HCT116 (cell line): ENCODE data around the gene SRP68. TPM values are rescaled to one million over a fixed set of nuclear protein-coding genes. Genes with fewer than 3 reads are reported as not detected.
"Not testable (repeated sequence)": the region's sequence is repeated elsewhere in the genome, so short reads cannot be mapped to it uniquely, and the experiment has no call there.

Experiments
- ATAC-seq: fragments of 200-7000 bp; cut with Tn5 transposase; 2 replicates; pipeline ENCODE4 v1.9.1; 2020; ENCODE audit warnings: mild to moderate bottlenecking, moderate library complexity
- BruUV-seq: library from RNA; stranded (reverse); fragments of 400-500 nt; replicated peaks from 2 replicates; lab custom pipeline; 2021; lab: Mats Ljungman, UMichigan
- CTCF ChIA-PET: fragments of 300-600 bp; sonication (Branson Sonifier 250); formaldehyde crosslinking; loops from one replicate; lab custom pipeline; 2021; ENCODE audit warnings: antibody characterized with exemption; lab: Charles Lee
- POLR2A ChIA-PET: fragments of 300-600, 350-600 bp; sonication (Branson Sonifier 250); formaldehyde crosslinking; loops from one replicate; lab custom pipeline; 2021; ENCODE audit warnings: antibody characterized with exemption; lab: Charles Lee
- RAD21 ChIA-PET, 2 experiments: fragments of 300-600 bp; sonication (Branson Sonifier 250); formaldehyde crosslinking; loops; one replicate each; lab custom pipeline; 2023; ENCODE audit warnings: low total read pairs in 2 of 2; ENCODE audit not compliant: uncharacterized antibody in 2 of 2, unreplicated experiment in 2 of 2, low non-redundant PET in 1 of 2; lab: Charles Lee
- DNase-seq: peaks from one replicate; pipeline ENCODE4 v3.0.0-alpha.2; 2010; ENCODE audit warnings: low read depth, low spot score
- H2AFZ ChIP-seq: fragments of 200-600 bp; shearing (Covaris generic), sonication (generic); 2 replicates; pipeline ENCODE4 v1.6.1; 2017; ENCODE audit warnings: low read depth, mixed run types, mixed read lengths, antibody characterized with exemption, low read length; ENCODE audit not compliant: poor library complexity, severe bottlenecking
- H3K27ac ChIP-seq: 2 replicates; pipeline ENCODE4 v1.5.1; 2012; ENCODE audit warnings: low read depth, low read length
- H3K27me3 ChIP-seq: fragments of 200-600 bp; sonication (generic); 2 replicates; pipeline ENCODE4 v1.6.1; 2016; ENCODE audit warnings: mixed run types, low read length, mixed read lengths; ENCODE audit not compliant: insufficient read depth
- H3K36me3 ChIP-seq, 2 experiments: fragments of 200-500 bp in 1 of 2; fragments of 200-600 bp in 1 of 2; sonication (Bioruptor generic) in 1 of 2; sonication (generic) in 1 of 2; 2 replicates each; pipeline versions ENCODE4 v1.5.1 to v1.6.1; 2014 to 2016; ENCODE audit warnings: low read length in 2 of 2, inconsistent platforms in 1 of 2, mixed read lengths in 1 of 2, mixed run types in 1 of 2; ENCODE audit not compliant: insufficient read depth in 2 of 2, control insufficient read depth in 1 of 2
- H3K4me1 ChIP-seq, 2 experiments: fragments of 200-600 bp in 1 of 2; sonication (generic) in 1 of 2; 2 replicates each; pipeline versions ENCODE4 v1.5.1 to v1.6.1; 2012 to 2017; ENCODE audit warnings: low read length in 2 of 2, inconsistent platforms in 1 of 2, mild to moderate bottlenecking in 1 of 2, mixed read lengths in 1 of 2, mixed run types in 1 of 2, moderate library complexity in 1 of 2; ENCODE audit not compliant: insufficient read depth in 2 of 2, control insufficient read depth in 1 of 2
- H3K4me2 ChIP-seq: fragments of 200-600 bp; sonication (generic); 2 replicates; pipeline ENCODE4 v1.6.1; 2017; ENCODE audit warnings: mixed run types, low read length, mixed read lengths
- H3K4me3 ChIP-seq, 2 experiments: fragments of 200-600 bp in 1 of 2; sonication (generic) in 1 of 2; replicated peaks in 1 of 2; 2 replicates each; pipeline ENCODE4 v1.5.1; 2011 to 2016; ENCODE audit warnings: low read length in 2 of 2, control low read depth in 1 of 2, low read depth in 1 of 2, mild to moderate bottlenecking in 1 of 2, mixed read lengths in 1 of 2, mixed run types in 1 of 2
- H3K79me2 ChIP-seq: fragments of 200-600 bp; sonication (generic); 2 replicates; pipeline ENCODE4 v1.6.1; 2017; ENCODE audit warnings: mild to moderate bottlenecking, mixed run types, low read length, moderate library complexity, mixed read lengths; ENCODE audit not compliant: insufficient read depth
- H3K9ac ChIP-seq: fragments of 200-600 bp; sonication (generic); 2 replicates; pipeline ENCODE4 v1.6.1; 2016; ENCODE audit warnings: low read length, mixed read lengths
- H3K9me2 ChIP-seq: fragments of 200-600 bp; sonication (generic), shearing (Covaris generic); 2 replicates; pipeline ENCODE4 v1.6.1; 2017; ENCODE audit warnings: mixed run types, mild to moderate bottlenecking, moderate library complexity; ENCODE audit not compliant: insufficient read depth
- H3K9me3 ChIP-seq, 2 experiments: fragments of 200-500 bp in 1 of 2; fragments of 200-600 bp in 1 of 2; sonication (Bioruptor generic) in 1 of 2; sonication (generic) in 1 of 2; 2 replicates each; pipeline ENCODE4 v1.6.1; 2014 to 2017; ENCODE audit warnings: low read length in 2 of 2, mixed read lengths in 2 of 2, inconsistent platforms in 1 of 2, low read depth in 1 of 2, mild to moderate bottlenecking in 1 of 2, mixed run types in 1 of 2, moderate library complexity in 1 of 2; ENCODE audit not compliant: control insufficient read depth in 1 of 2, insufficient read depth in 1 of 2
- H4K20me1 ChIP-seq: fragments of 200-600 bp; sonication (generic), shearing (Covaris generic); 2 replicates; pipeline ENCODE4 v1.6.1; 2017; ENCODE audit warnings: mixed run types, mild to moderate bottlenecking, moderate library complexity; ENCODE audit not compliant: insufficient read depth
- SIN3A ChIP-seq: IDR thresholded peaks from 2 replicates; pipeline ENCODE4 v1.6.1; 2012; ENCODE audit warnings: low read depth
- TCF7L2 ChIP-seq: IDR thresholded peaks from 2 replicates; pipeline ENCODE4 v1.7.0; 2011; ENCODE audit warnings: borderline replicate concordance, inconsistent platforms; ENCODE audit not compliant: insufficient read depth, insufficient read length; ENCODE audit errors: extremely low read depth
- intact Hi-C: fragments of 100-400 bp; cut with micrococcal nuclease; formaldehyde crosslinking; loops from 2 replicates; pipeline ENCODE4 v1.10.0; 2022
- total RNA-seq: library from RNA; stranded (reverse); gene quantifications from one replicate; pipeline ENCODE4 v1.2.1, GENCODE V29; 2021; ENCODE audit not compliant: unreplicated experiment

SRP68 gene
- total RNA-seq, 1 experiment from 2014 or later: 152 TPM

DNA sequence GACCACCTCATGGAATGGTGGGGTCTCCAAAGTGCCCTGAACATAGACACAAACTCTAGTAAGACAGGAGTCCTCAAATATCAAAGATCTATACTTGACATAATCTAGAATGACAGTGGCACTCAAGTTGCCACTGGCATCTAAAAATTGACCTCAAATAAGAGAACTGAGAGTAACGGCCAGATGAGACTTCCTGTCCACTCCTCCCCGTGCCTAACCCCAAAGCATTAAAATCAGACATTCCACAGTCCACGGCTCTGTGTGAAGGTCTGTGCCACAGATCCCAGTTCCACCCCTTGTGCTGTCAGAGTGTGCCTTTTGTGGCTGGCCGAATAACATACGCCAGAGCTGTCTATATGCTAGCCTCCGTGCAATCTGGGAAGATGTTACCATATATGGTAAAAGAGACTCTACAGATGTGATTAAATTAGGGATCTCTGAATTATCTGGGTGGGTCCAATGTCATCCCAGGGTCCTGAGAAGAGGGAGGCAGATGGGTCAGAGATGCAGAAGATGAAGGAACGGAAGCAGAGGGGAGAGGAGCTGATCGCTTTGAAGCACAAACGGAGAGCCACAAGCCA is 24.2 kb downstream of the SRP68 start:
- no peak overlapping the region for H2AFZ ChIP-seq
- H3K27ac ChIP-seq: no peak overlapping the region
- no peak overlapping the region for H3K4me3 ChIP-seq
- BruUV-seq: no TSS peak
- ATAC-seq (no peak), DNase-seq (no peak)
- H3K9me2 ChIP-seq: no peaks in the 10 kb centered on the region
- ChIA-PET CTCF (no interaction called here), POLR2A (interaction anchor here (0.7 kb wide), 1 partner anchor 18 kb away, joined by 5 read pairs; no protein-coding TSS in a partner anchor), RAD21 (no interaction called here)
- intact Hi-C loops: no loop called here
- H3K36me3 ChIP-seq: peaks cover 74 to 77% of the 10 kb centered on the region in 2 experiments
- peaks cover 27% of the 10 kb centered on the region for H3K79me2 ChIP-seq
- no peaks in the 10 kb centered on the region for H4K20me1 ChIP-seq
- H3K9me3 ChIP-seq: no peaks in the 10 kb centered on the region
- H3K4me1 ChIP-seq: peaks cover 17 to 19% of the 10 kb centered on the region in 2 experiments
- no peak for TF ChIP-seq TCF7L2
- no peaks in the 10 kb centered on the region for H3K27me3 ChIP-seq
- no peak overlapping the region for H3K4me2 ChIP-seq
- no peak overlapping the region for H3K9ac ChIP-seq

DNA sequence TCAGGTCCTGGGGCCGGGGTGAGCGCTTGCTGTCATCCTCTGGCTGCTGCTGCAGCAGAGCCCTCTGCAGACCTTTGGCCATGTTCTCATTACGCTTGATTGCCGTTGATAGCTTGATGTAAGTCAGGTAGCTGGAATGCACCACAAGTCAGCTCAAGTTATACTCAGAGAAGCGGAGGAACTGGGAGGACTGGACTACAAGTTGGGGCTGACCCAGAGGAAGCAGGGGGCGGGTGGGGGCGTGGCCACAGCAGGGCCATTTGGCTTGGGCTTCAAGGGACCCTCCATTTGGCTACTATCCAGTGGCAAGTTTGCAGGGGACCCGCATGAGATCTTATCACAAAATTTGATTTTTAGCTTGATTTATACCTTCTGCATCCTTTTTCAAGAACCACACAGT is 26.3 kb downstream of the SRP68 start:
- Histone ChIP-seq H3K4me3 (no peak overlapping the region), H3K27ac (no peak overlapping the region), H3K9me3 (no peaks in the 10 kb centered on the region), H3K9ac (no peak overlapping the region), H4K20me1 (no peaks in the 10 kb centered on the region), H3K27me3 (no peaks in the 10 kb centered on the region), H2AFZ (no peak overlapping the region), H3K4me2 (no peak overlapping the region), H3K79me2 (peaks cover 10% of the 10 kb centered on the region), H3K4me1 (peaks cover 3 to 5% of the 10 kb centered on the region in 2 experiments), H3K36me3 (peaks cover 74 to 83% of the 10 kb centered on the region in 2 experiments), H3K9me2 (no peaks in the 10 kb centered on the region)
- DNase-seq (no peak), ATAC-seq (no peak)
- ChIA-PET POLR2A (no interaction called here), RAD21 (no interaction called here), CTCF (no interaction called here)
- no peak for TF ChIP-seq SIN3A
- intact Hi-C loops: no loop called here
- no TSS peak for BruUV-seq

DNA sequence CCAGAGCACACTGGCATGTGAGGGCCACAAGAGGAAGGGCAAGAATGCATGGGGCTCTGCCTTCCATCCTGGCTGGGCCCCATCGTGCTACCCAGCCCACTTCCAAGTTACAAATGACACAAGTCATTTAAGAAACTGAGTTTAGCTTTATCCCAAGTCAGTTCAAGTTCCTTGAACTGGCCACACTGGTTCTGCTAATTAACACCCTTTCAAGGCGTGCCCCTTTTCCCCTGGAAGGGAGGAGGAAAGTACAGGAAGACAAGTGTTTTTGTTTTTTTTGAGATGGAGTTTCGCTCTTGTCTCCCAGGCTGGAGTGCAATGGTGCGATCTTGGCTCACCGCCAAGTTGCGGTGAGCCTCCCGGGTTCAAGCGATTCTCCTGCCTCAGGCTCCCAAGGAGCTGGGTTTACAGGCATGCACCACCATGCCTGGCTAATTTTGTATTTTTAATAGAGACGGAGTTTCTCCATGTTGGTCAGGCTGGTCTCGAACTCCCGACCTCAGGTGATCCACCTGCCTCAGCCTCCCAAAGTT is 27.8 kb downstream of the SRP68 start:
- H3K79me2 ChIP-seq, H3K4me2 ChIP-seq, H4K20me1 ChIP-seq, H3K9ac ChIP-seq, BruUV-seq, H3K27ac ChIP-seq, ATAC-seq, CTCF ChIA-PET, H3K4me3 ChIP-seq, POLR2A ChIA-PET, RAD21 ChIA-PET, intact Hi-C loops, H3K9me3 ChIP-seq, H3K27me3 ChIP-seq, H3K4me1 ChIP-seq, DNase-seq, H2AFZ ChIP-seq, H3K9me2 ChIP-seq: not testable (repeated sequence)
- peaks cover 73 to 85% of the 10 kb centered on the region in 2 experiments for H3K36me3 ChIP-seq

DNA sequence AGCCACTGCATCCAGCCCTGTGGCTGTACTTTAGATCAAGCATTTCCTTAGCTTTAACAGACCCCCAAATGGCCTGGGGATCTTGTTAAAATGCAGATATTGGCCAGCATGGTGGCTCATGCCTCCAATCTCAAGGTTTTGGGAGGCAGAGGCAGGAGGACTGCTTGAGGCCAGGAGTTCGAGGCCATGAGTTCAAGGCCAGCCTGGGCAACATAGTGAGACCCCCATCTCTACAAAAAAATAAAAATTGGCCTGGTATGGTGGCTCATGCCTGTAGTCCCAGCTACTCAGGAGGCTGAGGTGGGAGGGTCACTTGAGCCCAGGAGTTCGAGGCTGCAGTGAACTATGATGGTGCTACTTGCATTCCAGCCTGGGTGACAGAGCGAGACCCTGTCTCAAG is 29.4 kb downstream of the SRP68 start:
- POLR2A ChIA-PET, DNase-seq, H3K27me3 ChIP-seq, H3K4me2 ChIP-seq, H3K9ac ChIP-seq, H2AFZ ChIP-seq, H3K4me1 ChIP-seq, H3K9me2 ChIP-seq, H4K20me1 ChIP-seq, BruUV-seq, CTCF ChIA-PET, RAD21 ChIA-PET, H3K9me3 ChIP-seq, H3K27ac ChIP-seq, H3K4me3 ChIP-seq, ATAC-seq, H3K79me2 ChIP-seq, intact Hi-C loops: not testable (repeated sequence)
- H3K36me3 ChIP-seq: peaks cover 73 to 83% of the 10 kb centered on the region in 2 experiments
